Omental fat pad (tissue), 4 donors: ENCODE data around the gene PLK5. TPM values are rescaled to one million over a fixed set of nuclear protein-coding genes. Genes with fewer than 3 reads are reported as not detected.
A peak's percentile ranks its signal among the peaks of the same experiment; 100 is the strongest.

Source experiments
- ATAC-seq: fragments of 150-250 bp; one replicate; pipeline ENCODE4 v1.9.1; 2016; ENCODE audit warnings: mild to moderate bottlenecking, moderate library complexity; ENCODE audit not compliant: low FRiP score
- DNase-seq: peaks from one replicate; pipeline ENCODE4 v3.0.0-alpha.2; 2019; ENCODE audit warnings: low spot score
- CTCF ChIP-seq, 3 donors: fragments of 450-650 bp; IDR thresholded peaks; one replicate each; pipeline ENCODE4 v1.5.1; 2016 to 2017; ENCODE audit warnings: antibody characterized with exemption in 3 of 3, mild to moderate bottlenecking in 3 of 3, moderate library complexity in 2 of 3
- total RNA-seq, 4 donors: library from RNA; depleted of rRNA; stranded (reverse); fragments of >200 nt; gene quantifications; one replicate each; pipeline ENCODE4 v1.1.0, GENCODE V29; 2016

Gene PLK5
- total RNA-seq, 4 donors from 2014 or later: not detected

- no peak for TF ChIP-seq CTCF (IDR thresholded peaks at IDR 0.05)
- ATAC-seq (no peak), DNase-seq (no peak)
These were observed 16.7 kb upstream of the PLK5 start for GRCh38 chr19:1507192-1507660.

GRCh38 chr19:1507763-1508506, 15.9 kb upstream of the PLK5 start:
- DNase-seq (peak; percentile 76), ATAC-seq (peak; percentile 89)
- no peak for TF ChIP-seq CTCF (IDR thresholded peaks at IDR 0.05)

- ATAC-seq: no peak
- no peak for TF ChIP-seq CTCF (IDR thresholded peaks at IDR 0.05)
These were observed 15.4 kb upstream of the PLK5 start for GRCh38 chr19:1508507-1508856.

GRCh38 chr19:1509602-1510441, 14.1 kb upstream of the PLK5 start:
- DNase-seq: no peak
- no peak for ATAC-seq
- no peak for TF ChIP-seq CTCF (IDR thresholded peaks at IDR 0.05)

More at GRCh38 chr19:1508507-1508856, 15.4 kb upstream of the PLK5 start:
- no peak for DNase-seq

GRCh38 chr19:1510442-1510806, 13.5 kb upstream of the PLK5 start:
- ATAC-seq (no peak), DNase-seq (no peak)
- TF ChIP-seq CTCF (IDR thresholded peaks at IDR 0.05): no peak

GRCh38 chr19:1510807-1511206, 13.1 kb upstream of the PLK5 start:
- ATAC-seq (no peak), DNase-seq (no peak)
- TF ChIP-seq CTCF (IDR thresholded peaks at IDR 0.05): no peak
